ENCODE results near the gene GABBR1. TPM values are rescaled to one million over a fixed set of nuclear protein-coding genes. Genes with fewer than 3 reads are reported as not detected.

The GABBR1 gene
- total RNA-seq, 4 donors from 2014 or later, result 55.3 to 89.6 (median 70.5) TPM

GRCh38 chr6:29553268-29554057 lies 79.5 kb downstream of the GABBR1 start:
- no peak overlapping the region for H3K27ac ChIP-seq
- no peaks in the 10 kb centered on the region for H3K36me3 ChIP-seq
- H3K27me3 ChIP-seq, result peaks cover 0 to 51% of the 10 kb centered on the region in 2 donors
- TF ChIP-seq POLR2A (IDR thresholded peaks at IDR 0.05) (no peak), CTCF (IDR thresholded peaks at IDR 0.05) (no peak), EP300 (IDR thresholded peaks at IDR 0.05) (no peak)
- no peaks in the 10 kb centered on the region for H3K9me3 ChIP-seq
- peaks cover 0 to 16% (median 8%) of the 10 kb centered on the region in 4 donors for H3K4me1 ChIP-seq
- peak overlapping the region; percentile 8 to 50 (median 28) for H3K4me3 ChIP-seq
- 5 to 6% methylated on average over 21 to 71 of the region's 83 CpGs for WGBS, 2 donors
- peak in 1 of 2 donors; percentile 17 for DNase-seq (ENCODE audit: low spot score in 2 of 2)

GRCh38 chr6:29552512-29553051 lies 80.4 kb downstream of the GABBR1 start:
- H3K9me3 ChIP-seq, result no peaks in the 10 kb centered on the region
- H3K4me3 ChIP-seq, result peak overlapping the region in 2 of 4 donors; percentile 42 to 50
- peaks cover 0 to 16% (median 8%) of the 10 kb centered on the region in 4 donors for H3K4me1 ChIP-seq
- H3K27me3 ChIP-seq, result peaks cover 0 to 45% of the 10 kb centered on the region in 2 donors
- DNase-seq (ENCODE audit: low spot score in 2 of 2), result peak in 1 of 2 donors; percentile 32
- TF ChIP-seq POLR2A (IDR thresholded peaks at IDR 0.05) (no peak), EP300 (IDR thresholded peaks at IDR 0.05) (no peak), CTCF (IDR thresholded peaks at IDR 0.05) (no peak)
- H3K27ac ChIP-seq, result no peak overlapping the region
- WGBS, 2 donors, result 38 to 47% methylated on average over 5 of the region's 5 CpGs
- no peaks in the 10 kb centered on the region for H3K36me3 ChIP-seq

- 35 to 43% methylated on average over 3 of the region's 3 CpGs for WGBS, 2 donors
- TF ChIP-seq EP300 (IDR thresholded peaks at IDR 0.05) (no peak), CTCF (IDR thresholded peaks at IDR 0.05) (no peak), POLR2A (IDR thresholded peaks at IDR 0.05) (no peak)
Observed at GRCh38 chr6:29547573-29547972, 85.4 kb downstream of the GABBR1 start.

GRCh38 chr6:29537714-29538403 lies 95.1 kb downstream of the GABBR1 start:
- no peak for TF ChIP-seq CTCF (IDR thresholded peaks at IDR 0.05)
- TF ChIP-seq EP300 (IDR thresholded peaks at IDR 0.05), result no peak
- no peak for TF ChIP-seq POLR2A (IDR thresholded peaks at IDR 0.05)
- Histone ChIP-seq H3K4me1 (no peaks in the 10 kb centered on the region), H3K36me3 (no peaks in the 10 kb centered on the region), H3K27ac (no peak overlapping the region), H3K27me3 (no peaks in the 10 kb centered on the region), H3K9me3 (no peaks in the 10 kb centered on the region), H3K4me3 (no peak overlapping the region)
- DNase-seq (ENCODE audit: low spot score in 2 of 2), result no peak
- WGBS, 2 donors, result 66 to 74% methylated on average over 4 of the region's 4 CpGs

More at GRCh38 chr6:29547573-29547972, 85.4 kb downstream of the GABBR1 start:
- H3K36me3 ChIP-seq, result no peaks in the 10 kb centered on the region
- no peaks in the 10 kb centered on the region for H3K4me1 ChIP-seq
- no peak overlapping the region for H3K4me3 ChIP-seq
- H3K27me3 ChIP-seq, result no peaks in the 10 kb centered on the region
- no peak for DNase-seq (ENCODE audit: low spot score in 2 of 2)
- peaks cover 0 to 4% (median 0%) of the 10 kb centered on the region in 4 donors for H3K9me3 ChIP-seq
- no peak overlapping the region for H3K27ac ChIP-seq

Measured in tibial nerve (tissue), 4 donors.